ENCODE data around the gene FHOD3.

DNA sequence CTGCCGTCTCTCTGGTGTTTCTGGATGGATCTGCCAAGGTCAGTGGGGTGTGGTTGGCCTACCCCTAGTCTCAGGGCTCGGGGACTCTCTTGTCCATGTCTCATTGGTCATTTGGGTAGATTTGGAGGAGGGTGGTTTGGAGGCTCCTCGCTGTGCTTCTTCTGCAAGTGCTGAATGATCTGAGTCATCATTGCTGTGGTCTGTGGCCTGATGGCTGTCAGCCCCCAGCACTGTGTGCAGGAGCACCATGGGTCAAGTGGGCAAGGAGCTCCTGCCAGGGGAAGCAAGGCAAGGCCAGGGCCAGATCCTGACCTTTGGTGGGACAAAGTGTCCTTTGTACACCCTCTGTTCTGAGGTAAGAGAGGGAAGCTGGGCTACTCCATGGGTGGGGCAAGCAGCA lies 221.8 kb downstream of the FHOD3 start:
- no peak for TF ChIP-seq NANOG (IDR thresholded peaks at IDR 0.05; ENCODE audit: insufficient read depth, low read depth, low read length, poor library complexity, severe bottlenecking)
- no peak for TF ChIP-seq EZH2 (IDR thresholded peaks at IDR 0.05; ENCODE audit: low read depth, low read length, severe bottlenecking)
- TF ChIP-seq, protein P1, sequence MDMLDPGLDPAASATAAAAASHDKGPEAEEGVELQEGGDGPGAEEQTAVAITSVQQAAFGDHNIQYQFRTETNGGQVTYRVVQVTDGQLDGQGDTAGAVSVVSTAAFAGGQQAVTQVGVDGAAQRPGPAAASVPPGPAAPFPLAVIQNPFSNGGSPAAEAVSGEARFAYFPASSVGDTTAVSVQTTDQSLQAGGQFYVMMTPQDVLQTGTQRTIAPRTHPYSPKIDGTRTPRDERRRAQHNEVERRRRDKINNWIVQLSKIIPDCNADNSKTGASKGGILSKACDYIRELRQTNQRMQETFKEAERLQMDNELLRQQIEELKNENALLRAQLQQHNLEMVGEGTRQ (IDR thresholded peaks at IDR 0.05; ENCODE audit: low read length), result no peak
- no peak for TF ChIP-seq YY1 (IDR thresholded peaks at IDR 0.05; ENCODE audit: low read depth, low read length)
- no peak for TF ChIP-seq RNF2 (IDR thresholded peaks at IDR 0.05; ENCODE audit: borderline replicate concordance, low read depth, low read length, missing control alignments, poor library complexity, severe bottlenecking)
- TF ChIP-seq, protein P2, sequence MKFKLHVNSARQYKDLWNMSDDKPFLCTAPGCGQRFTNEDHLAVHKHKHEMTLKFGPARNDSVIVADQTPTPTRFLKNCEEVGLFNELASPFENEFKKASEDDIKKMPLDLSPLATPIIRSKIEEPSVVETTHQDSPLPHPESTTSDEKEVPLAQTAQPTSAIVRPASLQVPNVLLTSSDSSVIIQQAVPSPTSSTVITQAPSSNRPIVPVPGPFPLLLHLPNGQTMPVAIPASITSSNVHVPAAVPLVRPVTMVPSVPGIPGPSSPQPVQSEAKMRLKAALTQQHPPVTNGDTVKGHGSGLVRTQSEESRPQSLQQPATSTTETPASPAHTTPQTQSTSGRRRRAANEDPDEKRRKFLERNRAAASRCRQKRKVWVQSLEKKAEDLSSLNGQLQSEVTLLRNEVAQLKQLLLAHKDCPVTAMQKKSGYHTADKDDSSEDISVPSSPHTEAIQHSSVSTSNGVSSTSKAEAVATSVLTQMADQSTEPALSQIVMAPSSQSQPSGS (IDR thresholded peaks at IDR 0.05; ENCODE audit: low read length), result no peak
- TF ChIP-seq, protein P3, sequence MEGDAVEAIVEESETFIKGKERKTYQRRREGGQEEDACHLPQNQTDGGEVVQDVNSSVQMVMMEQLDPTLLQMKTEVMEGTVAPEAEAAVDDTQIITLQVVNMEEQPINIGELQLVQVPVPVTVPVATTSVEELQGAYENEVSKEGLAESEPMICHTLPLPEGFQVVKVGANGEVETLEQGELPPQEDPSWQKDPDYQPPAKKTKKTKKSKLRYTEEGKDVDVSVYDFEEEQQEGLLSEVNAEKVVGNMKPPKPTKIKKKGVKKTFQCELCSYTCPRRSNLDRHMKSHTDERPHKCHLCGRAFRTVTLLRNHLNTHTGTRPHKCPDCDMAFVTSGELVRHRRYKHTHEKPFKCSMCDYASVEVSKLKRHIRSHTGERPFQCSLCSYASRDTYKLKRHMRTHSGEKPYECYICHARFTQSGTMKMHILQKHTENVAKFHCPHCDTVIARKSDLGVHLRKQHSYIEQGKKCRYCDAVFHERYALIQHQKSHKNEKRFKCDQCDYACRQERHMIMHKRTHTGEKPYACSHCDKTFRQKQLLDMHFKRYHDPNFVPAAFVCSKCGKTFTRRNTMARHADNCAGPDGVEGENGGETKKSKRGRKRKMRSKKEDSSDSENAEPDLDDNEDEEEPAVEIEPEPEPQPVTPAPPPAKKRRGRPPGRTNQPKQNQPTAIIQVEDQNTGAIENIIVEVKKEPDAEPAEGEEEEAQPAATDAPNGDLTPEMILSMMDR (IDR thresholded peaks at IDR 0.05; ENCODE audit: control extremely low read depth in 1 of 3, insufficient read depth in 1 of 3, low read depth in 1 of 3, low read length in 3 of 3), result no peak
- no peak for TF ChIP-seq SP2 (IDR thresholded peaks at IDR 0.05; ENCODE audit: low read length)
- TF ChIP-seq SIRT6 (IDR thresholded peaks at IDR 0.05; ENCODE audit: low read length), result no peak
- no peak for TF ChIP-seq CBX5 (IDR thresholded peaks at IDR 0.05; ENCODE audit: low read depth, low read length)
